Stimulated activated CD8-positive, alpha-beta memory T cell treated with anti-CD3 and anti-CD28 coated beads, Interleukin-15, amount 100 ng/mL, for 48 hours (primary cell): Measurements from ENCODE around the gene NPAS4.
A peak's percentile ranks its signal among the peaks of the same experiment; 100 is the strongest.
"Not testable (repeated sequence)": the region's sequence is repeated elsewhere in the genome, so short reads cannot be mapped to it uniquely, and the experiment has no call there.

Experiments used
- DNase-seq, 2 donors: peaks; one replicate each; pipeline ENCODE4 v3.0.0-alpha.2; 2020; ENCODE audit warnings: low read depth in 2 of 2

The NPAS4 gene

DNA sequence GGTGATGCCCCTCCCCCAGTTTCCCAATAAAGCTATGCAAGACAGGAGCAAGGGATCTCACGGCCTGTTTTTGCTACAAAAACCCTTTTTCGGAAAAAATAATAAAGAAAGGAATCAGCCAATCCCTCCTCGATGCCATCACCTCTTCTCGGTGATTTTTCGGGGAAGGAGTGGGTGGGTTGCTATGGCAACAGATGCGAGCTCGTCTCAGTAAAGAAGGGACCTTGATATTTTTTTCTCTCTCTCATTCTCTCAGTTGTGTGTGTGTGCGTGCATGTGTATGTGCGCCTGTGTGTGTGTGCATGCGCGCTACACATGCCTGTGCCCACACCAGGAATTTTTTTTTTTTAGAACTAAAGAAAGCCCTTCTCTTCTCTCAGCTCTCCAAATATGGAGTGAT lies 3.8 kb upstream of the NPAS4 start:
- DNase-seq = no peak

DNA sequence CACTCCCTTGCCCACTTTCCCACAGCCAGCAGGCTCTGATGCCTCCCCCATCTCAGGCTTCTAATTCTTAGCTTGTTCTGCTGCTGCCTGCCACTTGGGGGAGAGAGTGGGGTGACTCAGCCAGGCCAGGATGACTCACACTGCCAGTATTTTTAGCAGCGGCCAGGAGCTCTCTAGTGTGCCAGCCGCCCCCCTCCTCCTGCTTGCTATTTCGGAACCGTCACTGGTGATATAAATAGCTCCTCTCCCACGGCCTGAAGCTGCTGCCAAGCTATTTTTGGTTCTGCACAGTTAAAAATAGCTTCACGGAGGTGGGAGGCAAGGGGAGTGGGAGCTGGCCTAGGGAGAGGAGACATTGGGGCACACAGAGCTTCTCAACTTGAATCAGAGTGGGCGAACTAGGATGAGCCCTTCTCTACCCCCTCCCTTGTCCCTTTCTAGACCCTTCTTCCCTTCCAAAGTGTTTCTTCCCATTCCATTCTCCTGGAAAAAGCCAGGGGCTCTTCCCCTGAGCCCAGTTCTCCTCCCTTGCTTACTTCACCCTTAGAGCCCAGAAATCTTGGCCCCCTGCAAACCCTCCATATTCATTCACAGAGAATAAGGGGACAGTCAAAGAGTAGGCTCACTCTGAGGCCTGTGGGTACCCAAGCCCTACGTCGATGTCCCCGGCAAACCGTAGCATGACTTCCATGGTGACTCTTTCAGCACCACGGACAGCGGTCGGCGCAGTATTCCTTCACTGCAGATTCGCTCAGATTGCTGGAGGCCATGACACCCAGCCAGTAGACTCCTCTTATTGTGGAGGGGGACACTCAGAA lies 2.5 kb upstream of the NPAS4 start:
- peak; percentile 69 to 78 for DNase-seq

DNA sequence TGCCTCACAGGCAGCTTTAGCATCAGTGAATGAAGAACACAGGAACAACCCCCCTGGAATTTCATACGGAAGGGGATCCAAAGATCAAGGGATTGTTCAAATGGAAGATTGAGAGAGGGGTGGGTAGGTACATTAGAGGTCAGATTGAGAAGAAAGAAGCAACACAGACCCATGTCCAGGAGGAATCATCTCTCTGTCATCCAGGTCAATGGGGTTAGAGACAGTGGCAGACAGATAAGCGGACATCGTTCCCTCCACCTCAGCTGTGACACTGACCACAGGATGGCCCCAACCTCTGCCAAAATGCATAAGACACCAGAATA lies 1.9 kb upstream of the NPAS4 start:
- no peak for DNase-seq

DNA sequence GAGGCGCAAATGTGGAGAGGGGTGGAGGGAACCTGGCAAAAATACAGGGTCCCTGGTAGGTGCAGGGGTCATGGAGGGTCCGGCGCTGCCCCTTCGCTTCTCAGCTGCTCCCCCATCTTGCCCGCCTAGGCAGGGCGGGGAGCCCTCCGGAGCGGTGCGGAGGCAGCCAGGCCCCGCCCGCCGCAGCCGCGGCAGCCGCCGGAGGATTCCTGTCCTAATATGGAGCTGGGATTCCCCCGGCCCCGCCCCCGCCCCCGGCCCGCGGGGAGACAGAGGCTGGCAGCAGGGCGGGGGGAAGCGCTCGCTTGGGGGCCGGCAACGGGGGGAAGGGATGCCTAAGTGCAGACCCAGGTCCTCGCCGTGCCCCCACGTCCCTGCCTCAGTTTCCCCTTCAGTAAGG lies 1.0 kb upstream of the NPAS4 start:
- no peak for DNase-seq

DNA sequence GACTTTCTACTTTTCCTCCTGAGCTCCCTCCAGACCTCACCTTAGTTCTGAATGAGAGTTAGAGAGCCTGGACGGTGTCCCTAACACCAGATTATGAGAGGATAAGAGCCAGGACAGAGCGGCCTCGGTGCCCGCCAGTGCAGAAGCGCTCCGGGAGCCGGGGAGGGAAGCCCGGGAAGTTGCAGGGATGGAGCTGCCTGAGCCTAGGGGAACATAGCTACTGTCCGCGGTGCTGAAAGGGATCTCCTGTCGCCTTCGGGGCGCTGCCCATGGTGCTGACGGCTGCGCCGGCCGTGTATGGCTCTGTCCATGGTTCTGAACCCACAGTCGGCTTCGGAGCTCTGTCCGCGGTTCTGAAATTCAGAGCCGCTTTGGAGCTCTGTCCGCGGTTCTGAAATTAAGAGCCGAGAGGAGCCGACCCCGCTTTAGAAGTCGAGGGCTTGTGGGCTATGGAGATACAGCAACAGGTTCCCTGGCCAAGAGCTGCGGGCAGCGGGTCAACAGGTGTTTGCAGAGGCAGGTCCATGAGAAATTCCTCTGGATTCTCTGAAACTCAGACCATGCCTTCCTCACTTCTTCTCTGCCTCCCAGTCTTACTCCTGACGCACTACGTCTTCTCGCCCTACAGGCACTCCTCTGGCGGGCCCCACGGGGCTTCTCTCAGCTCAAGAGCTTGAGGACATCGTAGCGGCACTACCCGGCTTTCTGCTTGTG lies 814 bp downstream of the NPAS4 start:
- peak; percentile 68 to 73 for DNase-seq

DNA sequence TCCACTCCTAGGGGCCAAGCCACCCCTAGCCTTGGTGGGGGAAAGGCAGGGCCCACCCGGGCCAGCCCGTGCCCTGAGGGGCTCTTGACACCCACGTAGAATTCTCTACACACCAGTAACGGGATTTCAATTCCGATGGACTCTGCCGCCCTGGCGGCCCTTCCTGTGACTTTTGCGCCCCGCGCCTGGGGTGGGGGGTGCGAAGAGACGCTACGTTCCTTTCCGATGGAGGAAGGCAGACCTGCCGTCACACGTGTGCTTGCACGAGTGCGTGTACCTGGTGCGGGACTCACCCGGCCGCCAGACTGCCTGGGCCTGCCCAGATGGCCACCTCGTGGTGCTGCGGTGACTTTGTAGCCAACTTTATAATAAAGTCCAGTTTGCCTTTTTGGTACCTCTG lies 5.5 kb downstream of the NPAS4 start:
- DNase-seq = no peak

DNA sequence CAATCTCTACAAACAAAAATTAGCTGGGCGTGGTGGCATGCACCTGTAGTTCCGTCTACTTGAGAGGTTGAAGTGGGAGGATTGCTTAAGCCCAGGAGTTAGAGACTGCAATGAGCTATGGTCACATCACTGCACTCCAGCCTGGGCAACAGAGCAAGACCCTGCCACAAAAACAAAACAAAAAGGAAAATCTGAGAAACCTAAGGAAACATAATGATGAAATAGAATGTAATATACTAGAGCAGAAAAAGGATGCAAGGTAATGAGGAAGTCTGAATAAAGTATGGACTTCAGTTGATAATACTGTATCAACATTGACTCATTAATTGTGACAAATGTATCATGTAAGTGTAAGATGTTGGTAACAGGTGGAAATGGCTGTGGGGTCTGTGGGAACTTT lies 8.1 kb downstream of the NPAS4 start:
- DNase-seq = no peak

DNA sequence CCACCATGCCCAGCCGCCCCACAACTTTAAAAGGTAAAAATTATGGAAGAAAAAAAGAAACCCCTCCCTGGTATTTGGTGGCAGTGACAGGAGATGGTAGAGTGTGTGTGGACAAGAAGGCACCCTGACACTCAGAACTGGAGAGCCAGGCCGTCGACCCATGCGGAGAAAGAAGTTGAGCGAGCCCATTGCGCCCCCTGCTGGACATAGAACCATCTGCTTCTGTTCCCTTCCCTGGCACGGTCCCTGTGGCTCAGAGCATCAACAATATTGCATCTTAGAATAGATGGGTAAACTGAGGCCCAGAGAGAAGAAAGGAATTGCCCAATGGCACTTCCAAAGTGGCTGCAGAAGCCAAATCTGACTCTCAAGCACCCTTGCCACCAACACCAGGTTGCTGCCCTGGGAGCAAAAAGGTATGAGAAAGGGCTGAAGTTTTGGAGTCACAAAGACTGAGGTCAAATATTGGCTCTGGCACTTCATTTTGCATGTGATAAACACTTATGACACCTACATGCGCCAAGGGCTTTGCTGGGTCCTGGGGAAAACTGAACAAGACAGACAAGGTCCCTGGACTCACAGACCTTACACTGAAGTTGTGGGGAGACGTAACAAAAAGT lies 9.3 kb downstream of the NPAS4 start:
- DNase-seq = peak; percentile 45 to 59

DNA sequence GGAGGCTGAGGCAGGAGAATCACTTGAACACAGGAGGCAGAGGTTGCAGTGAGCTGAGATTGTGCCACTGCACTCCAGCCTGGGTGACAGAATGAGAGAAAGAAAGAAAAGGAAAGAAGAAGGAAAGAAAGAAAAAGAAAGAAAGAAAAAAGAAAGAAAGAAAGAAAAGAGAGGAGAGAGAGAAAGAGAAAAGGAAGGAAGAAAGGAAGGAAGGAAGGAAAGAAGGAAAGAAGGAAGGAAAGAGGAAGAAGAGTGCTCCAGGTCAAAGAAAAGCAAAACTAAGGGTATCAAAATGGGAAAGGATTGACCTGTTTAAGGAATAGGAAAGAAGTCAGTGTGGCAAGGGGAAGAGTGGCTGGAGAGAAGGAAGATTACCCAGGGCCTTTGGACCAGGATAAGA lies 10.5 kb downstream of the NPAS4 start:
- DNase-seq = not testable (repeated sequence)

DNA sequence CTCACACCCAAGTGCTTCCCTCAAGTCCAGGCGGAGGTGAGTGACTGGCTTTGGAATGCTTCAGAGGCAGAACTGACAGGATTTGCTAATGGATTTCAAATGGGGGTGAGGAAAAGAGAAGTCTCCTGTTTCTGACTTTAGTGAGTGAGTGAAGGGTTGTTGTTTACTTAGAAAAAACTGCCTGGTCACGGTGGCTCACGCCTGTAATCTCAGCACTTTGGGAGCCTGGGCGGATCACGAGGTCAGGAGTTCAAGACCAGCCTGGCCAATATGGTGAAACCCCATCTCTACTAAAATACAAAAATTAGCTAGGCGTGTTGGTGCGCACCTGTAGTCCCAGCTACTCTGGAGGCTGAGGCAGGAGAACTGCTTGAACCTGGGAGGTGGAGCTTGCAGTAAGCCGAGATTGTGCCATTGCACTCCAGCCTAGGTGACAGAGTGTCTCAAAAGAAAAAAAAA lies 11.1 kb downstream of the NPAS4 start:
- DNase-seq = not testable (repeated sequence)

DNA sequence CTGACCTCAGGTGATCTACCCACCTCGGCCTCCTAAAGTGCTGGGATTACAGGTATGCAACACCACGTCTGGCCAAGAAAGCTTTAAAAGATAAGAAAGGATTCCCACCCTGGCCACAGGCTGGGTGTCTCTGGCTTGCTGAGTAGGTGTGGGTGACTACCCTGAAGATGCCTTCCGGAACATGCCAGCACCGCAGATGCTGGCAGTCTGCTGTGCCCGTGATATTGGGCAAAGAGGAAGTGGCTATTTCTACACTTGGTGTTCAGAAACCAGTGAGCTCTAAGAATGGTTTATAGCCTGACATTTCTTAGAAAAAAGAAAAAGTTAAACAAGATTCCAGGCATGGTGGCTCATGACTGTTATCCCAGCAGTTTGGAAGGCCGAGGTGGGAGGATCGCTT lies 11.8 kb downstream of the NPAS4 start:
- no peak for DNase-seq

DNA sequence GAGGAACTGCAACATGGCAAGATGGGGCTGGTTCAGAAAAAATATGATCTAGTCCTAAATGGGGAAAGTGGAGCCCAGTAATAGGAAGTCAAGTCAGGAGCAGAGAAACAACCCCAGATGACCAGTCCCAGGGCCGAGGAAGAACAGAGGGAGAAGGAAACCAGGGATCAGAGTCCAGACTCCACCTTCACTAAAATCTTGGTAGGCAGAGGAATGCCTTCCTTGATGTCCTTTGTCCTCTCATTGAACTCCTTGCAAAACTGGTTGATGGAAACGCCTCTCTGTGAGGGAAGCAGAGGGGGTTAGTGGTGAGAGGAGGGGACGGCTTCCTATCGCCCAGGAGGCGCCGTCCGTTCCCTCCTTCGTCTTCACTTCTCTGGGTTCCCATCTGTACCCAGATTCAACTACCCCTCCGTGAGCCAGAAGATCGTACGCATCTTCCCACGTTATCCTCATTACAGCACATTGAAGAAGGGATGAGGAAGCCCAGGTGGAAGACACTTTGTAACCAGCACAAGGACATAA lies 17.2 kb downstream of the NPAS4 start:
- no peak for DNase-seq

DNA sequence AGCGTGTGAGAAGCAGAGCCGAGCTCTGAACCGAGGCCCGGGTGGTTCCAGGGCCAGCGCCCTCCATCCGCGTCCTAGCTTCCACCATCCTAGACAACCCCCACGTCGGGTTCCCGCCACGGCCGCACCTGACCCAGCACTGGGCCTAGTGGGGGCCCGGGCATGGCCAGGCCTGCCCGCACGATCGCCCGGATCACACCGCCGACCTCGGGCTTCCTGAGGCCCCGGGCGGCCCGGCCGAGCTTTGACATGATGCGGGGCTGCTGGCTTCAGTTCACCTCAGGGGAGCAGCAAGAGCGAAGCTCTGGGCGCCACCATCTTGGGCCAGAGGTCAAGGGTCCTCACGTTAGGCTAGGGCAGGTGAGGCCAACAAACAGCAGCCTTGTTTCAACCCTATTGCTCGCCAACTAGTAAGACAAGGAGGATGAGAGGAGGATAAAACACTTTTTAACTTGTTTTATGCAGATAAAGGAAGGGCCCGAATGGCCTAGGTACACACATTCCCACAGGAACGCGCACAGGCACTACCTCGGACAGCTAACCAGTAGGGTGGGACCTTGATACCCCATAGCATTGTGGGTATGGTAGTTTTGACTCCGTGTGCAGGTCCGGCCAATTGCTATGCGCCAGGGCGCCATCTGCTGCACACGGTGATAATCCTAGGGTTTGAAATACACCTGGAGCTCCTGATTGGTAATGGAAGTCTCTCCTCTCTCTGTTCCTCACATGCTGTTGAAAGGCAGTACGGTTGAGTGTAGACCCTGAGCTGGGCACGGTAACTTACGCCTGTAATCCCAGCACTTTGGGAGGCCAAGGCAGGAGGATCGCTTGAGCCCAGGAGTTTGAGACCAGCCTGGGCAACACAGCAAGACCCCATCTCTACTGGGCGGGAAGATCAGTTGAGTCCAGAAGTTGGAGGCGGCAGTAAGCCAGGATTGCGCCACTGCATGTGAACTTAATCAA lies 17.9 kb downstream of the NPAS4 start, which contains the start of gene MRPL11:
MRPL11 (minus strand) TSS at position 345 of the 963 bp plus-strand sequence; CDS start at position 251, 94 bp downstream.
- DNase-seq = peak; percentile 73 to 79

DNA sequence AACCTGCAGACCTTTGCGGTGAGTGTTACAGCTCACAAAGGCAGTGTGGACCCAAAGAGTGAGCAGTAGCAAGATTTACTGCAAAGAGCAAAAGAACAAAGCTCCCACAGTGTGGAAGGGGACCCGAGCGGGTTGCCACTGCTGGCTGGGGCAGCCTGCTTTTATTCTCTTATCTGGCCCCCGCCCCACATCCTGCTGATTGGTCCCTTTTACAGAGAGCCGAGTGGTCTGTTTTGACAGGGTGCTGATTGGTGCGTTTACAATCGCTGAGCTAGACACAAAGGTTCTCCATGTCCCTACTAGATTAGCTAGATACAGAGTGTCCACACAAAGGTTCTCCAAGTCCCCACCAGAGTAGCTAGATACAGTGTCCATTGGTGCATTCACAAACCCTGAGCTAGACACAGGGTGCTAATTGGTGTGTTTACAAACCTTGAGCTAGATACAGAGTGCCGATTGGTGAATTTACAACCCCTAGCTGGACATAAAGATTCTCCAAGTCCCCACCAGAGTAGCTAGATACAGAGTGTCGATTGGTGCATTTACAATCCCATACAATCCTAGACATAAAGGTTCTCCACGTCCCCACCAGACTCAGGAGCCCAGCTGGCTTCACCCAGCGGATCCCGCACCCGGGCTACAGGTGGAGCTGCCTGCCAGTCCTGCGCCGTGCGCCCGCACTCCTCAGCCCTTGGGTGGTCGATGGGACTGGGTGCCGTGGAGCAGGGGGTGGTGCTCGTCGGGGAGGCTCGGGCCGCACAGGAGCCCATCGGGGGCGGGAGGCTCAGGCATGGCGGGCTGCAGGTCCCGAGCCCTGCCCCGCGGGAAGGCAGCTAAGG lies 19.5 kb downstream of the NPAS4 start:
- DNase-seq = not testable (repeated sequence)

DNA sequence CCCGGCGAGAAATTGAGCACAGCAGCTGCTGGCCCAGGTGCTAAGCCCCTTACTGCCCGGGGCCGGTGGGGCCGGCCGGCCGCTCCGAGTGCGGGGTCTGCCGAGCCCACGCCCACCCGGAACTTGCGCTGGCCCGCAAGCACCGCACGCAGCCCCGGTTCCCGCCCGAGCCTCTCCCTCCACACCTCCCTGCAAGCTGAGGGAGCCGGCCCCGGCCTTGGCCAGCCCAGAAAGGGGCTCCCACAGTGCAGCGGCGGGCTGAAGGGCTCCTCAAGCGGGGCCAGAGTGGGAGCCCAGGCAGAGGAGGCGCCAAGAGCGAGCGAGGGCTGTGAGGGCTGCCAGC lies 20.1 kb downstream of the NPAS4 start:
- DNase-seq = not testable (repeated sequence)

DNA sequence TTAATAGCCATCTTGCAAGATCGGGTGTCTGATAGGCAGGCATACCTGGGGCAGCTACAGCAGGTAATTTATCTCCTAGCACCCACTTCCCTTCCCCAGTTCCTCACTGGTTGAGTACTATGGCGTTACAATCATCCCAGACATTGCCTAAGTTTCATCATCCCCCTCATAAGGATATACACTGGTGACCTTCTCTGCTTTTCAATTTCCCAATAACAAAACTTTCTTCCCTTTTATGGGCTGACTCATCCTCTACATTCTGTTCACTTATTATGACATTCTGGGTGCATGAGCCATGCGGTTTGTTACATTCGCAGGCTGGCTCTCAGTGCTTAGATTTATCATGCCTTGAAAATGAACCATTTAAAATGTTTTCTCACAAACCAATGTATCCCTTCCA lies 22.8 kb downstream of the NPAS4 start:
- DNase-seq = no peak

DNA sequence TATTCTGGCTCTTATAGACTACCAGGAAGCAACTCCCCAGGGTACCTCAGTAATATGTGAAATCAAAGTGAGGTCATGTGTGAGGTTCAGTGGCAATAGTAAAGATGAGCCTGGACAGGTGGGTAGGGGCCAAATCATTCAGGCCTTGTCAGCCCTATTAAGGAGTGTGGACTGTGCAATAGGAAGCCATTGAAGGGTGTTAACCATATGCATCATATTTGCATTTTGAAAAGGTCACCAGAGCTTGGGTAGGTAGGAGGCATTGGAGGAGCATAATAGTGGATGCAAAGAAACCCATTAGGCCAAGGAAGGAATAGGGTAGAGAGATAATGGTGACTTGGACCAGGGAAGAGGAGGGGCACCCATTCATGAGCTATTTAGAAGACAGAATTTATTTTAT lies 26.2 kb downstream of the NPAS4 start:
- DNase-seq = no peak

DNA sequence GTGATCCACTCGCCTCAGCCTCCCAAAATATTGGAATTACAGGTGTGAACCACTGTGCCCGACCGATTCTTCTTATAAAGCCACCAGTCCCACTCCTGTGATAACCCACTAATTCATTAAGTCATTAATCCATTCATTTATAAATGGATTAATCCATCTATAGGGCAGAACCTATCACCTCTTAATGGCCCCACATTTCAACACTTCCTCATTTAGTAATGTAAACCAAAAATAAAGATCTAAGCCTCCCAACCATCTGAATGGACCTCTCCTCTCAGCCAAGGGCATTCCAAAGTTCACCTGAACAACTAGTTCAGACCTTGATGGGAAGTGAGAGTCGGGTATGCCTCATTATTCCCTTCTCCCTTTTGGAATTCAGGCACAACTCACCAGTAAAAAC lies 27.7 kb downstream of the NPAS4 start:
- no peak for DNase-seq

DNA sequence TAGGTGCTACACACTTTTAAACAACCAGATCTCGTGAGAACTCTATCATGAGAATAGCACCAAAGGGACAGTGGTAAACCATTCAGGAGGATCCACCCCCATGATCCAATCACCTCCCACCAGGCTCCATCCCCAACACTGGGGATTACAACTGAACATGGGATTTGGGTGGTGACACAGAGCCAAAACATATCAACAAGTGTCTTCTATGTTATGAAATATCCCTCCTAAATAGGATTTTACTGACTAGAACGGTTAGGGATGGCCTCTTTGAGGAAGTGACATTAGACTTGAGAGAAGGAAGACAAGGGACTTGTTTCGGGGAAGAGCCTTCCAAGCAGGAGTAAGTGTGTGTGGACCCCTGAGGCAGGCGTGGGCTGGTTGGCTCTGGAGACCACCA lies 29.7 kb downstream of the NPAS4 start:
- no peak for DNase-seq

DNA sequence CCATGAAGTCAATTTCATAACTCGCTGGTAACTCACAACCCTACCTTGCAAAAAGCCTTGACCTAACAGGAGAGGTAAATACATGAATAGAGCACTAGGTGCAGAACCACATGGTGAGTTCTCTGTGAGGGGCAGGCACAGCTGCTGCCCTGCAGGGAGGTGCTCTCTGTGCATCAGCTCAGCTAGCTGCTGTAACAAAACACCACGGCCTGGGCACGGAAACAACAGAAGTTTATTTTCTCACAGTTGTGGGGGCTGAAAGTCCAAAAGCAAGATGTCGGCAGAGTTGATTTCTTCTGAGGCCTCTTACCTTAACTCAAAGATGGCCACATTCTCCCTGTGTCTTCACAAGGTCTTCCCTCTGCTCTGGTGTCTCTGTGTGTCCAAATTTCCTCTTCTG lies 30.8 kb downstream of the NPAS4 start:
- DNase-seq = no peak

DNA sequence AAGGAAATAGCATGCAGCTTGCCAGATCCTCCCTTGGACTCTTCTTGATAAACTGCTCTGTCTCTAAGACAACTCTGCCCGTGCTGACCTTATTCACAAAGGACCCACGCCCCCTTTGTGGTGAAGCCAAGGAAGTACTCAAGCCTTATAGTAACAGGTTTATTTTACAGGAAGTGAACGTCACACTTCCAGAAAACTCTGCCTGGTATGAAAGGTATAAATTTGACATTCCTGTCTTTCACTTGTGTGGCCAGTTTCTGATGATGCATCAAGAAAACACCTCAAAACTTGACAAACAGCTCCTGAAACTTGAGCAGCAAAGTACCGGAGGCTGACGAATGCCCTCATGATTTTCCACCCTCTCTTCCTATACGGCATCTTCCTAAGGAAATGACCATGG lies 33.4 kb downstream of the NPAS4 start:
- DNase-seq = no peak
